Measurements from ENCODE around the gene SLC38A11. TPM values are rescaled to one million over a fixed set of nuclear protein-coding genes. Genes with fewer than 3 reads are reported as not detected.
"Not testable (repeated sequence)": the region's sequence is repeated elsewhere in the genome, so short reads cannot be mapped to it uniquely, and the experiment has no call there.

Gene SLC38A11
- total RNA-seq, 1 donor from 2014 or later, result 0.48 TPM

- ATAC-seq (ENCODE audit: poor library complexity); DNase-seq; intact Hi-C loops (cut with DNase I): not testable (repeated sequence)
Observed at GRCh38 chr2:164866381-164866780, 88.9 kb downstream of the SLC38A11 start.

GRCh38 chr2:164860694-164861042 lies 94.7 kb downstream of the SLC38A11 start:
- intact Hi-C loops (cut with DNase I), result no loop called here
- DNase-seq, result no peak
- ATAC-seq (ENCODE audit: poor library complexity), result no peak

GRCh38 chr2:164859906-164860693 lies 95.2 kb downstream of the SLC38A11 start:
- intact Hi-C loops (cut with DNase I); ATAC-seq (ENCODE audit: poor library complexity); DNase-seq: not testable (repeated sequence)

- no peak for ATAC-seq (ENCODE audit: poor library complexity)
- intact Hi-C loops (cut with DNase I), result no loop called here
- no peak for DNase-seq
Observed at GRCh38 chr2:164859251-164859818, 96.0 kb downstream of the SLC38A11 start.

GRCh38 chr2:164852086-164852485 lies 103.2 kb downstream of the SLC38A11 start:
- intact Hi-C loops (cut with DNase I), result no loop called here
- DNase-seq, result no peak
- ATAC-seq (ENCODE audit: poor library complexity), result no peak

- intact Hi-C loops (cut with DNase I), result no loop called here
- ATAC-seq (ENCODE audit: poor library complexity) (no peak), DNase-seq (no peak)
Observed at GRCh38 chr2:164850235-164850634, 105.1 kb downstream of the SLC38A11 start.

GRCh38 chr2:164849506-164849905 lies 105.8 kb downstream of the SLC38A11 start:
- intact Hi-C loops (cut with DNase I), result no loop called here
- no peak for ATAC-seq (ENCODE audit: poor library complexity)
- no peak for DNase-seq

GRCh38 chr2:164847981-164848741 lies 107.2 kb downstream of the SLC38A11 start:
- intact Hi-C loops (cut with DNase I), result no loop called here
- ATAC-seq (ENCODE audit: poor library complexity) (no peak), DNase-seq (no peak)

- no peak for DNase-seq
- intact Hi-C loops (cut with DNase I), result no loop called here
Observed at GRCh38 chr2:164847291-164847690, 108.0 kb downstream of the SLC38A11 start.

GRCh38 chr2:164846276-164846675 lies 109.0 kb downstream of the SLC38A11 start:
- intact Hi-C loops (cut with DNase I), result no loop called here
- DNase-seq (no peak), ATAC-seq (ENCODE audit: poor library complexity) (no peak)

More at GRCh38 chr2:164847291-164847690, 108.0 kb downstream of the SLC38A11 start:
- ATAC-seq (ENCODE audit: poor library complexity), result no peak

Other genes with a start within 250 kb of the SLC38A11 start
- gene COBLL1, start 113.7 kb downstream of the SLC38A11 start, total RNA-seq, result 12.1 TPM
- gene SCN3A, start 248.5 kb upstream of the SLC38A11 start, total RNA-seq, result 0.89 TPM

Measured in Right ventricle myocardium superior (tissue), 1 donor.